Testis (tissue), 3 donors: Measurements from ENCODE around the gene NDST1. TPM values are rescaled to one million over a fixed set of nuclear protein-coding genes. Genes with fewer than 3 reads are reported as not detected.
A peak's percentile ranks its signal among the peaks of the same experiment; 100 is the strongest.

Experiments used
- DNase-seq: peaks from one replicate; pipeline ENCODE4 v3.0.0-alpha.2; 2019
- H3K27ac ChIP-seq, 2 donors: fragments of 200-600 bp; sonication (generic); one replicate each; pipeline ENCODE4 v1.5.1; 2019
- H3K27me3 ChIP-seq: fragments of 200-600 bp; sonication (generic); one replicate; pipeline ENCODE4 v1.5.1; 2019
- H3K36me3 ChIP-seq: fragments of 200-600 bp; sonication (generic); one replicate; pipeline ENCODE4 v1.5.1; 2017; ENCODE audit warnings: low read depth; ENCODE audit errors: missing control alignments
- H3K4me1 ChIP-seq: fragments of 200-600 bp; sonication (generic); one replicate; pipeline ENCODE4 v1.5.1; 2019
- H3K4me3 ChIP-seq, 2 donors: fragments of 200-600 bp; sonication (generic); one replicate each; pipeline ENCODE4 v1.5.1; 2017 to 2019
- H3K9me3 ChIP-seq: fragments of 200-600 bp; sonication (generic); one replicate; pipeline ENCODE4 v1.5.1; 2017
- POLR2A ChIP-seq: fragments of 450-650 bp; IDR thresholded peaks from one replicate; pipeline ENCODE4 v1.6.1; 2017; ENCODE audit warnings: antibody characterized with exemption, mild to moderate bottlenecking, moderate library complexity
- WGBS, 2 donors: methylation state at CpG; one replicate each; pipeline ENCODE4 v1.1.5; 2018; 5-methylcytosine and 5-hydroxymethylcytosine counted together
- intact Hi-C: fragments of 100-400 bp; cut with DNase I; formaldehyde crosslinking; loops from one replicate; pipeline ENCODE4 v1.15.1; 2023; ENCODE audit warnings: low total_unique reads
- polyA plus RNA-seq: library from polyadenylated mRNA; stranded (reverse); fragments of 350-450 nt; fragmentation: Illumina TruSeq; extraction: RNeasy Lipid Tissue Mini Kit (QIAGEN cat#74804); gene quantifications from one replicate; pipeline ENCODE4 v1.2.3, GENCODE V29; 2014; ENCODE audit warnings: low read depth, low replicate concordance; ENCODE audit not compliant: insufficient read depth
- total RNA-seq, 2 donors: library from RNA; depleted of rRNA; stranded (reverse); fragments of >200 nt; gene quantifications; one replicate each; pipeline ENCODE4 v1.2.3, GENCODE V29; 2016
- TF ChIP-seq, protein P1 (sequence below), 3 experiments: fragments of 450-650 bp in 2 of 3; fragments of 200-600 bp in 1 of 3; sonication (generic) in 1 of 3; IDR thresholded peaks; one replicate each; pipeline ENCODE4 v1.5.1; 2016 to 2019; ENCODE audit warnings: antibody characterized with exemption in 3 of 3, mild to moderate bottlenecking in 2 of 3, moderate library complexity in 1 of 3

Gene NDST1
- total and polyA plus RNA-seq, 3 donors from 2014 or later: 55.0 to 174 (median 167) TPM

DNA sequence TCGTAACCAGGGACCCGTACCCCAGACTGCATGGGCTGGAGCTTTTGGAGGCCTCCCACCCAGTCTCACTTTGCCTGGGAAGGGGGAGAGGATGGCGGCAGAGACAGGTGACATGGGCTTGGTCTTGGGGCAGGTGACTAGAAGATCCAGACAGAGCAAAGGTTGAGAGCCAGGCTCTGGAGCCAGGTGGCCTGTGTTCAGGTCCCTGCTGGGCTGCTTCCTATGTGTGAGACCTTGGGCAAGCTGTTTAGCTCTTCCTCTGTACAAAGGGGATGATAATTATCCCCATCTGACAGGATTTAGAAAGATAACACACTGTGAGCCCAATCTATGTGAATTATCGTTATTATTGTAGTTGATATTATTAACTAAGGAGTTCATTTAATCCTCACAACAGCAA is 16.1 kb upstream of the NDST1 start:
- H3K4me1 ChIP-seq: peaks cover 64% of the 10 kb centered on the region
- WGBS, 2 donors: 66 to 81% methylated on average over 4 of the region's 4 CpGs
- H3K27ac ChIP-seq: peak overlapping the region; percentile 11 to 97

DNA sequence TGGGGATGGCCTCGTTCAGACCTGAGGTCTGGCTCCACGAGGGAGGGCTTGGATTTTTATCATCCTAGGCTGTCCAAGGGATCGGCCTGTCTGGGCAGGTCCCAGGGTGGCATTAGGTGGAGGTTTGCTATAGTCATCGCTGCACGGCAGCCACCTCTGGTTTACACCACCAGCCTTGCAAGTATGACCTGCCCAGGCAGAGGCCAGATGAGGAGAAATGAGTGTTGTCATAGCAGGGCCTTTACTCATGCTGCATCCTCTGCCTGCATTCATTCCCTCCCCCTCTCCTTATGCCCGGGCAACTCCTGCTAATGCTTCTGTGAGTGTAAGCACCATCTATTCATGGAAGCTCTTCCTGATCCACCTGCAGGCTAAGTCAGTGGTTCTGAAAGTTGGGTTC is 15.3 kb upstream of the NDST1 start:
- no peak for DNase-seq
- H3K4me3 ChIP-seq: no peak overlapping the region
- WGBS, 2 donors: 55% methylated on average over 6 of the region's 6 CpGs
- no peaks in the 10 kb centered on the region for H3K27me3 ChIP-seq
- H3K27ac ChIP-seq: peak overlapping the region in 1 of 2 donors; percentile 5
- no peaks in the 10 kb centered on the region for H3K9me3 ChIP-seq
- intact Hi-C loops: no loop called here
- peaks cover 69% of the 10 kb centered on the region for H3K4me1 ChIP-seq
- TF ChIP-seq POLR2A: no peak
- TF ChIP-seq, protein P1, sequence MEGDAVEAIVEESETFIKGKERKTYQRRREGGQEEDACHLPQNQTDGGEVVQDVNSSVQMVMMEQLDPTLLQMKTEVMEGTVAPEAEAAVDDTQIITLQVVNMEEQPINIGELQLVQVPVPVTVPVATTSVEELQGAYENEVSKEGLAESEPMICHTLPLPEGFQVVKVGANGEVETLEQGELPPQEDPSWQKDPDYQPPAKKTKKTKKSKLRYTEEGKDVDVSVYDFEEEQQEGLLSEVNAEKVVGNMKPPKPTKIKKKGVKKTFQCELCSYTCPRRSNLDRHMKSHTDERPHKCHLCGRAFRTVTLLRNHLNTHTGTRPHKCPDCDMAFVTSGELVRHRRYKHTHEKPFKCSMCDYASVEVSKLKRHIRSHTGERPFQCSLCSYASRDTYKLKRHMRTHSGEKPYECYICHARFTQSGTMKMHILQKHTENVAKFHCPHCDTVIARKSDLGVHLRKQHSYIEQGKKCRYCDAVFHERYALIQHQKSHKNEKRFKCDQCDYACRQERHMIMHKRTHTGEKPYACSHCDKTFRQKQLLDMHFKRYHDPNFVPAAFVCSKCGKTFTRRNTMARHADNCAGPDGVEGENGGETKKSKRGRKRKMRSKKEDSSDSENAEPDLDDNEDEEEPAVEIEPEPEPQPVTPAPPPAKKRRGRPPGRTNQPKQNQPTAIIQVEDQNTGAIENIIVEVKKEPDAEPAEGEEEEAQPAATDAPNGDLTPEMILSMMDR (IDR thresholded peaks at IDR 0.05): no peak
- H3K36me3 ChIP-seq: no peaks in the 10 kb centered on the region

More for the DNA sequence above, 16.1 kb upstream of the NDST1 start:
- intact Hi-C loops: no loop called here
- Histone ChIP-seq H3K27me3 (no peaks in the 10 kb centered on the region), H3K4me3 (no peak overlapping the region), H3K36me3 (no peaks in the 10 kb centered on the region), H3K9me3 (no peaks in the 10 kb centered on the region)
- no peak for TF ChIP-seq POLR2A
- TF ChIP-seq, protein P1 (IDR thresholded peaks at IDR 0.05): no peak
- DNase-seq: no peak

DNA sequence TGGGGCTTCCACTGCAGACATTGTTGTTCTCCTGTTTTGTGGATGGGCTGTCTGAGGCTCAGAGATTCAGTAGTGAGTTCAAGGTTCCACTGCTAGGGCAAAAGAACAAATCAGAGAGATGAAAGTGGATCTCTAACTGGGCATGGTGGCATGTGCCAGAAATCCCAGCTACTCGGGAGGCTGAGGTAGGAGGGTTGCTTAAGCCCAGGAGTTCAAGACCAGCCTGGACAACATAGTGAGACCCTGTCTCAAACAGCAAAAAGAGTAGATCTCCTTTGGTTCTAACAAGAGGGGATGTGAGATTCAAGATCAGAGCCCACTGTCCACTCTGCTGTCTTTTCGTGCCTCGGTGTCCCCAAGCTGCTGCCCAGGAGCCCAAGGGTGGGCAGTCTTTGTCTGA is 11.8 kb upstream of the NDST1 start:
- Histone ChIP-seq H3K4me3 (no peak overlapping the region), H3K36me3 (no peaks in the 10 kb centered on the region), H3K4me1 (peaks cover 69% of the 10 kb centered on the region), H3K27ac (peak overlapping the region in 1 of 2 donors; percentile 65), H3K9me3 (no peaks in the 10 kb centered on the region), H3K27me3 (no peaks in the 10 kb centered on the region)
- DNase-seq: no peak
- TF ChIP-seq, protein P1 (IDR thresholded peaks at IDR 0.05): no peak
- no peak for TF ChIP-seq POLR2A
- WGBS, 2 donors: 78 to 80% methylated on average over 3 of the region's 3 CpGs
- intact Hi-C loops: no loop called here

DNA sequence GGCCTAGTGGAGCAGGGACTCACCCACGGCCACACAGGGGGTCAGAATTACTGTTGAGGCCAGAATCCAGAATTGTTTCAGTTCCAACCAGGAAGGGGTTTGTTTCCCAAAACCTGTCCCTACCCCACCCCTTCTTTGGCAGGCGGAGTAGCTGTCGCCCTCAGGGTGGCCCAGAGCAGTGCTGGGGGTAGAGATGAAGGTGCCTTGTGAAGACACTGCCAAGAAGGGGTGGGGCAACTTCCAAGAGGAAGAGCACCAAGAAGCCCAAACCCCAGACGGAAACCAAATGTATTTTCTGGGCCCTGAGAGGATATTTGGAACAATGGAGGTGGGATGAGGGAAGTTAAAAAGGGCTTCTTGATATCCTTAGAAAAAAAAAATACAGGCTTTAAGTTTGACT is 11.4 kb upstream of the NDST1 start:
- no peak for TF ChIP-seq POLR2A
- TF ChIP-seq, protein P1 (IDR thresholded peaks at IDR 0.05): no peak
- 56 to 72% methylated on average over 4 of the region's 4 CpGs for WGBS, 2 donors
- no peaks in the 10 kb centered on the region for H3K27me3 ChIP-seq
- no peaks in the 10 kb centered on the region for H3K9me3 ChIP-seq
- DNase-seq: no peak
- intact Hi-C loops: no loop called here
- peaks cover 69% of the 10 kb centered on the region for H3K4me1 ChIP-seq
- no peaks in the 10 kb centered on the region for H3K36me3 ChIP-seq
- peak overlapping the region in 1 of 2 donors; percentile 65 for H3K27ac ChIP-seq
- no peak overlapping the region for H3K4me3 ChIP-seq

DNA sequence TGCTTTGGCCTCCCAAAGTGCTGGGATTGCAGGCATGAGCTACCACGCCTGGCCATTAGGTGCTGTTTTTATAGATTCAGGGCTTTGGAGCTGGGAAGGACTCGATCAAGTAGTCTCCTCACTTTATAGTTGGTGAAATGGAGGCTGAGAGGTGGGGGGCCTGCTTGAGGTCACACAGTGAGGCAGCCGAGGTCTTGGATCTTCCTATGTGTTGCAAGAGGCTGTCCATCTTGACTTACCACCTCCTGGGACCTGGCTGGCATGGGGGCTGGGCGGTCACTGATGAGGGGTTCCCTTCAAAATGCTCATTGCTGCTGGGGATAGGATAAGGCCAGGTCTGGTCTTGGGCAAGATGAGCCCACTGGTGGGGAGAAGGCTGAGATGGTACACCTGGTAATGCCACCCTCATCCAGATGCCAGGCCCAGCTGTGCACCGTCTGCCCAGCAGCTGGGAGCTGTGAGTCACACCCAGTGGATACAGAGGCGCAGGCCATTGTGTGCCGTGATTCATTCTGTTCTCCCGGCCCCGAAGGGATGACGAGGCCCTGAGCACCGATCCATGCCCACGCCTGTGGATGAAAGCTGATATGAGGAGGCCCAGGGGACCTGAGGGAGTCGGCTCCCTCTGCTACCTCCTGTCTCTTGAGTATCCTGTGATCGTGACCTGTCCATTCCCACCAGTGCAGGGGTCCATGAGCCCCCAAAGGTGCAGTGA is 10.5 kb upstream of the NDST1 start:
- TF ChIP-seq, protein P1 (IDR thresholded peaks at IDR 0.05): no peak
- no peak for TF ChIP-seq POLR2A
- H3K36me3 ChIP-seq: no peaks in the 10 kb centered on the region
- H3K9me3 ChIP-seq: no peaks in the 10 kb centered on the region
- peaks cover 69% of the 10 kb centered on the region for H3K4me1 ChIP-seq
- intact Hi-C loops: no loop called here
- peak; percentile 68 for DNase-seq
- no peaks in the 10 kb centered on the region for H3K27me3 ChIP-seq
- peak overlapping the region; percentile 65 to 71 for H3K27ac ChIP-seq
- 37 to 65% methylated on average over 4 to 14 of the region's 14 CpGs for WGBS, 2 donors
- H3K4me3 ChIP-seq: no peak overlapping the region
